Caki2 (cell line): Measurements from ENCODE around the gene SEMA6A. TPM values are rescaled to one million over a fixed set of nuclear protein-coding genes. Genes with fewer than 3 reads are reported as not detected.
A peak's percentile ranks its signal among the peaks of the same experiment; 100 is the strongest.
"Not testable (repeated sequence)": the region's sequence is repeated elsewhere in the genome, so short reads cannot be mapped to it uniquely, and the experiment has no call there.

Experiments
- DNase-seq: peaks from one replicate; pipeline ENCODE4 v3.0.0-alpha.2; 2015; ENCODE audit warnings: low read depth
- in situ Hi-C: cut with HindIII; loops from 2 replicates; pipeline ENCODE4 v1.10.0; 2016; ENCODE audit warnings: low sequenced_read_pairs, low pct_unique_long_range_greater_than_20kb, mixed read lengths
- total RNA-seq: library from RNA; depleted of rRNA; stranded (reverse); fragments of >200 nt; shearing (Covaris generic); gene quantifications from 2 replicates; pipeline ENCODE4 v1.2.3, GENCODE V29; 2014; ENCODE audit warnings: low replicate concordance

Gene SEMA6A
- total RNA-seq, 1 experiment from 2014 or later, result 2.2 TPM

- DNase-seq, result no peak
- in situ Hi-C loops, result no loop called here
These were observed 43.0 kb downstream of the SEMA6A start for GRCh38 chr5:116531635-116532034.

GRCh38 chr5:116531117-116531516 lies 43.5 kb downstream of the SEMA6A start:
- DNase-seq, result no peak
- in situ Hi-C loops, result no loop called here

GRCh38 chr5:116530276-116530675 lies 44.3 kb downstream of the SEMA6A start:
- in situ Hi-C loops, result no loop called here
- no peak for DNase-seq

- in situ Hi-C loops, result no loop called here
- no peak for DNase-seq
These were observed 45.0 kb downstream of the SEMA6A start for GRCh38 chr5:116529615-116530014.

GRCh38 chr5:116528519-116529234 lies 45.9 kb downstream of the SEMA6A start:
- no peak for DNase-seq
- in situ Hi-C loops, result no loop called here

GRCh38 chr5:116527582-116527981 lies 47.0 kb downstream of the SEMA6A start:
- in situ Hi-C loops, result no loop called here
- peak; percentile 37 for DNase-seq

GRCh38 chr5:116525674-116526073 lies 48.9 kb downstream of the SEMA6A start:
- in situ Hi-C loops, result no loop called here
- no peak for DNase-seq

- no peak for DNase-seq
- in situ Hi-C loops, result no loop called here
These were observed 49.7 kb downstream of the SEMA6A start for GRCh38 chr5:116524966-116525365.

- in situ Hi-C loops, result no loop called here
- no peak for DNase-seq
These were observed 50.3 kb downstream of the SEMA6A start for GRCh38 chr5:116524051-116524904.

- DNase-seq, in situ Hi-C loops: not testable (repeated sequence)
These were observed 51.4 kb downstream of the SEMA6A start for GRCh38 chr5:116523182-116523581.

GRCh38 chr5:116522356-116523136 lies 52.1 kb downstream of the SEMA6A start:
- no peak for DNase-seq
- in situ Hi-C loops, result no loop called here

GRCh38 chr5:116521173-116521872 lies 53.3 kb downstream of the SEMA6A start:
- in situ Hi-C loops, result no loop called here
- no peak for DNase-seq

- no peak for DNase-seq
- in situ Hi-C loops, result no loop called here
These were observed 53.9 kb downstream of the SEMA6A start for GRCh38 chr5:116520771-116521170.

GRCh38 chr5:116518423-116518822 lies 56.2 kb downstream of the SEMA6A start:
- in situ Hi-C loops, result no loop called here
- no peak for DNase-seq

- no peak for DNase-seq
- in situ Hi-C loops, result no loop called here
These were observed 57.1 kb downstream of the SEMA6A start for GRCh38 chr5:116517488-116517887.

- in situ Hi-C loops, result no loop called here
- no peak for DNase-seq
These were observed 58.6 kb downstream of the SEMA6A start for GRCh38 chr5:116516021-116516420.

GRCh38 chr5:116514421-116514970 lies 60.1 kb downstream of the SEMA6A start:
- no peak for DNase-seq
- in situ Hi-C loops, result no loop called here

GRCh38 chr5:116510517-116510916 lies 64.1 kb downstream of the SEMA6A start:
- no peak for DNase-seq

More at GRCh38 chr5:116510517-116510916, 64.1 kb downstream of the SEMA6A start:
- in situ Hi-C loops, result no loop called here
